HG03469 (cell line): ENCODE measurements around the gene ADO.
A peak's percentile ranks its signal among the peaks of the same experiment; 100 is the strongest.

Experiments
- ATAC-seq: cut with Tn5 transposase; IDR thresholded peaks from one replicate; pipeline ENCODE4 v1.9.1; 2021; ENCODE audit warnings: mild to moderate bottlenecking, moderate library complexity, moderate number of reproducible peaks; ENCODE audit not compliant: unreplicated experiment

ADO gene

DNA sequence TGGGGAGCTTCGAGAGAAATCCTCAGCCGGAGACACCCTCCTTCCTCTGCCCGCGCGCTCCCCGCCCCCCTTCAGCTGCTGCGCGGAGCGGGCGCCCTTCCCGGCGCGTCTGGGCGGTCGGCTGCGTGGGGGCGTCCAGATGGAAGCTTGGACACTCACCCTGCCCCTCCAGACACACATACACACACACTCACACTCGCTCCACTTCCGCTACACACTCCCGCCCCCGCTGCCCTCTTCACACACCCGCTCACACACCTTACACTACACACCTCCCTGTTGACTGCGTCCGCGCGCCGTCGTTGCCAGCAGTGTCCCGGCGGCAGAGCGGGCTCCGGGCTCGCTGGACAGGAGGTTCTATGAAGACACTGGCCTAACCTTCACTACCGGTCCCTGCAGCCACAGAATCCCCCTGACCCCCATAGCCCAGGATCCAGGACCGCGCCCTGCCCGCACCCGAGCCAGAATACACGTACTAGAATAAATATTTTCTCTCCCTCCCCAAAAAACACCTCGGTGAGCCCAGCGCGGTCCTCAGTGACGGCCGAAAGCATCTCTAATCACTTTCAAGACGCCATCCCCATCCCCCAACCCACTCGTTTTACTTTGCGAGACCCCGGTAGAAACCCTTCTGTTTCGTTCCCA lies 12.7 kb downstream of the ADO start:
- peak; percentile 1 for ATAC-seq

- ATAC-seq: peak; percentile 23
Observed at GRCh38 chr10:62817766-62818425, 13.4 kb downstream of the ADO start.

GRCh38 chr10:62818426-62819011 lies 14.0 kb downstream of the ADO start:
- no peak for ATAC-seq

DNA sequence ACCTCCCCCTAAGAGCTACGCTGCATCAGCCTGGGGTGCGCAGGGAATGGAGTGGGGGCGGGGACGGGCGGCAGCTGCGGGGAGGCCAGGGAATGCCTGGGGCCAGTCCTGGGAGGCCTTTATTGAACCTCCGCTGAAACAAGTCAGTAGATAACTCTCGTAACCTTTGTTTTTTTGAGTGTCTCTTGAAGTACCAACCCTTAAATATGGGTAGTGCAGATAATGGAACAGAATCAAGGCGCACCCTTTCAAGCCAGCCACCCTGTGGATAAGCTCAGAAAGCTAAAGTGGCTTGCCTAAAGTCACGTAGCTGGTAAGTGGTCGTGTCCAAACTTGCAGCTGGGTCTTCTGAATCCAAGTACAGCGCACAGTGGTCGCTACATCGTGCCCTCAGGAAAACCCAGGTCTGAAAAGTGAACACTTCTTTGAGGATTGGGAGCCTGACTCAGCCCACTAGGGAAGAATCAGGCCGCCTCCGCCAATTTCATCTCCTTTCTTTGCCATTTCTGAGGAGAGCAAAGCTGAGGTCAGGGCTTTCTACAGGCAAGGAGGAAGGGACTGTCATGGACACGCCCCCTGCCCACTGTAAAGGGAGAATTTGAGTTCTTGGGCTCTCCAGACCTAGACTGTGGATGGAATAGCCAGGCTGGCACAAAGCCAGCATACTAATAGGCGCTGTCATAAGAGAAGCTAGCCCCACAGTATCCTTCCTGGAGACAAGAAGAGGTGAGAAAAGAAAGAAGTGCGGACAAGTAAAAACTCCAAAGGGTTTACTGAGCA lies 14.8 kb downstream of the ADO start:
- no peak for ATAC-seq

GRCh38 chr10:62820586-62820985 lies 16.1 kb downstream of the ADO start:
- ATAC-seq: no peak

DNA sequence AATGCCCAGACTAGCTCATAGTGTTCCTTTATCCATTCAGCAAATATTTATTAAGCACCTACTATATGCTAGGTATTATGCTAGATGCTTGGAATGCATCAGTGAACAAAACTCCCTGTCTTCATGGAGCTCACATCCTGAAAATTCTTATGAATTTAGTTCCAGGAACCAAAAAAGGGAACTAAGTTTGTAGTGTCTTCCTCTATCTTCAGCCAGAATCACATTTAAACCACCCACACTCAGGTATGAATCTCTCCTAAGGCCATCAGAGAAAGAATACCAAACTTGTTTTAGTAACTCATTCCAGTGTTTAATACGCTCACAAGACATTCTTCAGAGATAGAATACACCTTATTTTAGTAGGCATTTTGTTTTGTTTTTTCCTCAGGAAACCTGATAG lies 21.8 kb downstream of the ADO start:
- ATAC-seq: no peak

DNA sequence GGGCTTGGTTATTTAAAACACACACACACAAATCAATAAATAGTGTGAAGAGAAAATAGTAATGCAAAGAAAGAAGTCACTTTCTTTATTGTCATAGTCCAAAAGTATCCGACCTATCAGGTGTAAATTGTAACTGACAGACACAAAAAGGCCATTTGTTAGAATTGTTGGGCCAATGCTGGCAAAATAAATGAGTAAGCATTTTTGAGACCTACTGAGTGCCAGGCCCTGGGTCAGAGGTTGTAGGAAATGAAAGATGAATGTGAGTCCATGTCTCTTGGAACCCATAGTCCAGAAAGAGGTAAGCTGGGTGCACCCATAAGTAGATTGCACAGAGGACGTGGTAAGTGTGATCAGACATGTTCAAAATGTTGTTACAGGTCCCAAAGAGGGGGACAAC lies 25.1 kb downstream of the ADO start:
- ATAC-seq: no peak

DNA sequence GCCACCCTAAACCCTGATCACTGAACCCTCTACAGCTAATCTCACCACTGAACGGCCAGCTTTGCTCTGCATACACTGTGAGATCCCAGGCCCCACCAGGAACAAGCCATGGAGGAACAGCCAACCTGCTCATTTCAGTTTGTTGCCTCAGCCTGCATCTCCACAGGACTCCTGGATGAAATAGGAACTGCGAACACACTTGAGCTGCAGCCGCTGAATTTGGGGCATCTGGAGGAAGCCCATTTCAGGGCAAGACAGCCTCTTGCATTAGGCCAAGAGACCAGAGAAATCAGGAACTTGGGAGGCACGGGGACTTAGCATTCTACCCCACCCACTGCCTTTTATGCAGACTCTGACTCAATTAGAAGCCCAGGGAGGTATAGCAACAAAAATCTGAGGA lies 26.2 kb downstream of the ADO start:
- no peak for ATAC-seq

DNA sequence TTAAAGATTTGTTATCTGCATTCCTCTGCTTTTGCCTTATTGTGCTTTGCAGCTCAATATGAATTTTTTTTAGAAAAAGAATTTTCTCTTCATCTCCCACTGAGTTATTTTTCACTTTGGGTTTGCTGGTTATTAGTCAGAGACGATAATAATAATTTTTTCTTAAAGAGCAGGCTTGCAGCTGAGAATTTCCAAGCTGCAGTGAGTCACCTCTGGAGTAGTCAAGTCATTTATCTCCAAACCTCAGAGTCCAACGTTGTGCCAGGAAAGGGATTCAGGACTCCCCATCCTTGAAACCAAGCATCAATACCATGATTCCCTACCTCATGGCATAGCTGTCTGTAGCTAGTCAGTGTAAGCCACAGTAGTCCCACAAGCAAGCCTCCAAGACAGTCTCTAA lies 26.8 kb downstream of the ADO start:
- no peak for ATAC-seq

GRCh38 chr10:62839590-62839989 lies 35.1 kb downstream of the ADO start:
- ATAC-seq: no peak

- peak; percentile 37 for ATAC-seq
Observed at GRCh38 chr10:62842983-62843382, 38.5 kb downstream of the ADO start.

DNA sequence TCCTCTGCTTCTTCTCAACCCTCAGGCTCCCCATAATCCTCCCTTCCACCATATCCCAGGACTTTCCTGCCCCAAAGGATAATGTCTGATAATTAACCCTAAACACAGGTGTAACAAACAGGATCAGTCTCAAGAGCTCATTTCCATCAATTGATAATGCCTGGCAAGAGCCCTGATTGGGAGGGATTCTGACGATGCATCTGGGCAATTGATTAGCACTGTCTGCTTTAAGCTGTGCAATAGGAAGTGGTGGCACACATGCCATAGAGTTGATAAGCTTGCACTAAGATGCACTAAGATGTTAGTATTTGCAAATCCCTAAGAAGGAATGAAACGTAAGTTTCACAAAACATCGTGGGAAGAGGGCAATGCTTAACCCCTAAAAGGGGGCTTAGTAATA lies 39.1 kb downstream of the ADO start:
- no peak for ATAC-seq

- ATAC-seq: no peak
Observed at GRCh38 chr10:62844280-62845011, 39.9 kb downstream of the ADO start.

- ATAC-seq: no peak
Observed at GRCh38 chr10:62847433-62847832, 42.9 kb downstream of the ADO start.

DNA sequence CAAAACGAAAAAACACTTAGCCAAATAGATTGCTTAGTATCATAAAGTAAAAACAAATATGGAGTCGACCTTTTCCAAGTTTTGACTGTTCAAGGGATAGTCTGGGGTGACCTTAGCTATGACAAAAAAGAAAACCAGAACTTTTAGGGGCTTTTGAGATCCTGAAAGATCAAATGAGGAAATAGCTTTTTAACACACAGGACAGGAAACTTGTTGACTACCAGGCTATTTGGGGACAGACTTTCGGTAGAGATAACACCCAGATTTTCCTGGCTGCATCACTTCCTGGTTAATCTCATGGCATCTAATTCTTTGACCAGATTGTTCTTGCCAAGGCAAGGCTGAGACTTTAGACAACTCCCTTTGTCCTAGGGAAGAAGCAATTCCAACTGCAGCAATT lies 46.1 kb downstream of the ADO start:
- no peak for ATAC-seq

- ATAC-seq: no peak
Observed at GRCh38 chr10:62851442-62851841, 46.9 kb downstream of the ADO start.

DNA sequence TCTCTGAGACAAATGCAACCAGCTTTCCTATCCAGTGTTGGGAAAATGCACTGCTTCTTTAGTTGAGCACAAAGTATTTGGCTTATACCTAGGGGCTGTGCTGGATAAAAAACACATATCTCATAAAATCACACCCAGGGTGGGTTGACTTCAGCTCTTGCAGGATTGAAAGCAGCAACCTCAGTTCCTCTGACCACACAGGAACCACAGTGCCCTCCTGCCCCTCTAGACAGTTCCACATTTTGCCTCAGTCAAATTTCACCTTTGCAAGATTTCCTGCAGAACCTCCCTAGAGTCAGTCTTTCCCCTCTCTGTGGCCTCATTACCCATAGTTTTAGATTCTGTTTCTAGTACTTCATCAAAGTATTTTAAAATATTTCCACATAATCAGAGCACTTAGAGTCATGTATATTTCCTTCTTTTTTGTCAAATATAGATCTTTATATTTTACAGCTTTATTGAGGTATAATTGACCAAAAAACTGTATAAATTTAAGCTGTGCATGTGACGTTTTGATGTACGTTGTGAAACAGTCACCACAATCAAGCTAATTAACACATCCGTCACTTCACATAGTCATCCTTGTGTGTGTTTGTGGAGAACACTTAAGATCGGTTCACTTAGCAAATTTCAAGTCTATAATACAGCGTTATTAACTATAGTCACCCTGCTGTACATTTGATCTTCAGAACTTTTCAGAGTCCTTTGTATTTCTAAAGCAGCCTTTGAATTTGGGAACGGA lies 48.6 kb downstream of the ADO start:
- ATAC-seq: peak; percentile 68

DNA sequence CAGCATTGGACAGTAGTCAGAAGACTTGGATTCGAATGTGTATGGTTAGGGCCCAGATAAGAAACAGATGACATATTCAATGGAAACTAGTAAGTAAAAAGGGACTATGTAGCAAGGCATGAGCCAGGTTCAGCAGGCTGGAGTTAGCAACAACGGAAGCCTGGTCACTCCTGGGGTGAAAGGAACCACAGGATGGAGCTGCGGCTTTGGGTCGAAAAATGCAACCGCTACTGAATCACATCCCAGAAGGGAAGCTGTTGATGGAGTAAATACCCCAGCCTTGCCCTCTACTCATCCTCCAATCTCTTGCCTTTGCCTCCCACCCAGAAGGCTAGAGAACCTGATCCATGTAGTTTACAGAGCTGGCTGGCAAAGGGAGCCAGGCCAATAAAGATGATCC lies 49.2 kb downstream of the ADO start:
- no peak for ATAC-seq

DNA sequence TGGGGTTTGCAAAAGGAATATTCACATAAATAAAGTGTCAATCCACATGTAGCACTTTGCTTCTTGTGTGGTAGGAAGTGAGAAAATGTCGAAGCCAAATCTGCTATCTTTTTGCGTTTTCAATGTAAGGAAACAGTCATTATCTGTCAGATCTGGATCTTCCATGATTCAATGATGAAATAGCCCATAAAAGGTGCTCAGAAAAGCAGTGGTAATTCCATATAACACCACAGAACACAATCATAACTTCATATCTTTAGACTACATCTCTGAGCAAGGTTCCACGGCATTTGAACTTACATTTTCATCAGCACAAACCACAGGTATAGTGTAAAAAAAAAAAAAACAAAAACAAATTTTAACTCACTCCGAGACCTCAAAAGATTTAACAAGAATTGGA lies 51.5 kb downstream of the ADO start:
- no peak for ATAC-seq
